Astrocyte of the cerebellum (primary cell): ENCODE data around the gene SLC39A10.
"Not testable (repeated sequence)": the region's sequence is repeated elsewhere in the genome, so short reads cannot be mapped to it uniquely, and the experiment has no call there.

Experiments
- DNase-seq: peaks from one replicate; pipeline ENCODE4 v3.0.0-alpha.2; 2011; ENCODE audit warnings: low read depth
- H3K4me3 ChIP-seq: 2 replicates; pipeline ENCODE4 v1.5.1; 2011; ENCODE audit warnings: mild to moderate bottlenecking, low read depth, low read length, moderate library complexity
- in situ Hi-C: cut with HindIII; loops from 2 replicates; pipeline ENCODE4 v1.10.0; 2017; ENCODE audit warnings: low sequenced_read_pairs
- TF ChIP-seq, protein P1 (sequence below): IDR thresholded peaks from 2 replicates; pipeline ENCODE4 v1.5.1; 2012; ENCODE audit warnings: low read length, low read depth, moderate library complexity, mild to moderate bottlenecking; ENCODE audit errors: missing control alignments

SLC39A10 gene

DNA sequence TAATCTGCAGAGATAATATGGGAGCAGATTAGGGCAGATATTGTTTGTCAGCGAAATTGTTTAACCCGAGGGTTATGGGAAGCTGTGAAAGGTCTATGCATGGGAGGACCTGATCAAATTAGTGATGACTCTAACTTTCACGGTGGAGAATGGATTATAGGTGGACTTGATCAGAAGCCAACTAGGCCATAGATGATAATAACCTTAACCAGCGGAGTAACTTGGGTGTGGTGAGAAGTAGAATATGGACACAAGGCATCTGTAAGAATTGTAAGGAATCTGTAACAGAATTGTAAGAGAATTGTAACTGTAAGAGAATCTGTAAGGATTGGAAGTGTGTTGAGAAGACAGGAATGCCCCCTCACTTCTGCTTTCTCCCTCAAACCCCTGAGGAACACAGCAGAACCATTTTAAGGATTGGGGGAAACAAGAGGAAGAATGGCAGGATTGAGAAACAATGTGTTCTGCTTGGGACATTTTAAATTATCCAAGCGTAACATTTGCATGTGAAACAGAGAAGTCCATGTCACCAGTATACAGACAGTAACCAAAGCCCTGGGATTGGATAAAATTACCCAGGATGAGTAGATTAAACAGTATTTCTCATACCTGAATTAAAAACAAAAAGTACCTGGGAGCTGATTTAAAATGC is 14.9 kb upstream of the SLC39A10 start:
- TF ChIP-seq, protein P1, sequence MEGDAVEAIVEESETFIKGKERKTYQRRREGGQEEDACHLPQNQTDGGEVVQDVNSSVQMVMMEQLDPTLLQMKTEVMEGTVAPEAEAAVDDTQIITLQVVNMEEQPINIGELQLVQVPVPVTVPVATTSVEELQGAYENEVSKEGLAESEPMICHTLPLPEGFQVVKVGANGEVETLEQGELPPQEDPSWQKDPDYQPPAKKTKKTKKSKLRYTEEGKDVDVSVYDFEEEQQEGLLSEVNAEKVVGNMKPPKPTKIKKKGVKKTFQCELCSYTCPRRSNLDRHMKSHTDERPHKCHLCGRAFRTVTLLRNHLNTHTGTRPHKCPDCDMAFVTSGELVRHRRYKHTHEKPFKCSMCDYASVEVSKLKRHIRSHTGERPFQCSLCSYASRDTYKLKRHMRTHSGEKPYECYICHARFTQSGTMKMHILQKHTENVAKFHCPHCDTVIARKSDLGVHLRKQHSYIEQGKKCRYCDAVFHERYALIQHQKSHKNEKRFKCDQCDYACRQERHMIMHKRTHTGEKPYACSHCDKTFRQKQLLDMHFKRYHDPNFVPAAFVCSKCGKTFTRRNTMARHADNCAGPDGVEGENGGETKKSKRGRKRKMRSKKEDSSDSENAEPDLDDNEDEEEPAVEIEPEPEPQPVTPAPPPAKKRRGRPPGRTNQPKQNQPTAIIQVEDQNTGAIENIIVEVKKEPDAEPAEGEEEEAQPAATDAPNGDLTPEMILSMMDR, result no peak
- no peak overlapping the region for H3K4me3 ChIP-seq
- in situ Hi-C loops, result no loop called here

DNA sequence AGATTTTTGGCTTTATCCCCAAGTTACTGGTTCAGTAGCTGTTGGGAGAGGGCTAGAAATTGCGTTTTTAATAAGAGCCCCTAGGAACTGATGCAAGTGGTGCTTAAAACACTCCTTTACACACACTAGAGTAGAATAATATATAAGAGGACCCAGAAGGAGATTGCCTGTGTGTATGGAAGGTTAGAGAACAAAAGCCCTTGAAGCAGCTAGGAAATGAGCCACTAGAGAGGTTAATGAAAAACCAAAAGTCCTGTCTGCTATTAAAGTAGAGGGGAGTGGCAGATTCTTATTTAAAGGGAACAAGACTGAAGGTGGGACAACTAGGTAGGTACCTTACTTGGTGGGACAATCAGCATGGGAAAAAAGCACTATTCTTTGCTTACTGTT is 14.4 kb upstream of the SLC39A10 start:
- in situ Hi-C loops, result no loop called here
- TF ChIP-seq, protein P1, result no peak

More for the DNA sequence above, 14.9 kb upstream of the SLC39A10 start:
- DNase-seq, result no peak

DNA sequence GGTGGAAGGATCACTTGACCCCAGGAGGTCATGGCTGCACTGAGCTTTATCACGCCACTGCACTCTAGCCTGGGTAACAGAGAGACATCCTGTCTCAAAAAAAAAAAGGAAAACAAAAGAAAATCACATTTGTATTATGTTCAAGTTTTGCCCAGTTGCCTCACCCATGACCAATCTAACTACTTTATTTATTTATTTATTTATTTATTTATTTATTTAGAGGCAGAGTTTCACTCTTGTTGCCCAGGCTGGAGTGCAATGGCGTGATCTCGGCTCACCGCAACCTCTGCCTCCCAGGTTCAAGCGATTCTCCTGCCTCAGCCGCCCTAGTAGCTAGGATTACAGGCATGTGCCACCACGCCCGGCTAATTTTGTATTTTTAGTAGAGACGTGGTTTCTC is 12.3 kb upstream of the SLC39A10 start:
- H3K4me3 ChIP-seq, DNase-seq, in situ Hi-C loops: not testable (repeated sequence)

More for the DNA sequence above, 14.4 kb upstream of the SLC39A10 start:
- DNase-seq, result no peak
- no peak overlapping the region for H3K4me3 ChIP-seq

DNA sequence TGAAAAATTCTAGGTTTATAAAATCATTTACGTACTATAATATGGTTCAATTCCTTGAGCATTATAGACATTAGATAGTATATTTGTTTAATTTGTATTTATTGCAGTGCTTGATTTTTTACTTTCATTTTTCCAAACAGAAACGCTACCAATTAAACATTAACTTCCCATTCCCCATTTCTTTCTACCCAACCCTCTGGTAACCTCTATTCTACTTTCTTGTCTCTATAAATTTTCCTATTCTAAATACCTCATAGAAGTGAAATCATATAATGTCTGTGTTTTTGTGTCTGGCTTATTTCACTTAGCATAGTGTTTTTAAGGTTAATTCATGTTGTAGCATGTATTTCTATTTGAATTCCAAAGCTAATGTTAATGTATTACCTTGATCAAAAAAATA is 11.6 kb upstream of the SLC39A10 start:
- no peak overlapping the region for H3K4me3 ChIP-seq
- TF ChIP-seq, protein P1, result no peak
- in situ Hi-C loops, result no loop called here
- DNase-seq, result no peak

DNA sequence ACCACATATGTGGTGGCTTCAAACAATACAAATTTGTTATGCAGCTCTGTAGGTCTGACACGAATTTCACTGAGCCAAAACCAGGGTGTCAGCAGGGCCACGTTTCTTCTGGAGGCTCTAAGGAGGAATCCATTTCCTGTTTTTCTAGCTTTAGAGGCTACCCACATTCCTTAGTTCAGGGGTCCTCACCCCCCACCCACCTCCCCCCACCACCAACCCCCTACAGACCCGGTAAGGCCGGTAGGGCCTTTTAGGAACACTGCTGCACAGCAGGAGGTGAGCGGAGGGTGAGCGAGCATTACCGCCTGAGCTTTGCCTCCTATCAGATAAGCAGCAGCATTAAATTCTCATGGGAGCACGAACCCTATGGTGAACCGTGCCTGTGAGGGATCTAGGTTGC is 10.6 kb upstream of the SLC39A10 start:
- TF ChIP-seq, protein P1, result no peak
- in situ Hi-C loops, result no loop called here
- H3K4me3 ChIP-seq, result no peak overlapping the region
- no peak for DNase-seq

DNA sequence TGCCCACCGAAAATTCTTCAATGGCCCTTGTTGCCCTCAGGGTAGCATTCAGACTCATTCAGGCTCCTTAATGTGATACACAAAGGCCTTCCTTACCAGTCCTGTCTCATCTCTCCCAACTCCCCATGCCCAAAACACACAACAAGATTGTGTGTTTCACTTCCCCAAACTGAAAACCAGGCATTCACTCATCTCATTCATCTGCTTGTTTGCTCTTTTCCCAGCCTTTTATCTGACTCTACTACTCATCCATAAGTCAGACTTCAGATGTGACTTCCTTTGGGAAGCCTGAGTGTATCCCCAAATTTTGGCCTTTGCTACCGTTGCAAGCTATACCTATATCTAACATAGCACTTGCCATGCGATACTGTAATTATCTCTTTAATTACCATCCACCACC is 9.7 kb upstream of the SLC39A10 start:
- H3K4me3 ChIP-seq, result no peak overlapping the region
- in situ Hi-C loops, result no loop called here
- no peak for DNase-seq
- TF ChIP-seq, protein P1, result no peak

DNA sequence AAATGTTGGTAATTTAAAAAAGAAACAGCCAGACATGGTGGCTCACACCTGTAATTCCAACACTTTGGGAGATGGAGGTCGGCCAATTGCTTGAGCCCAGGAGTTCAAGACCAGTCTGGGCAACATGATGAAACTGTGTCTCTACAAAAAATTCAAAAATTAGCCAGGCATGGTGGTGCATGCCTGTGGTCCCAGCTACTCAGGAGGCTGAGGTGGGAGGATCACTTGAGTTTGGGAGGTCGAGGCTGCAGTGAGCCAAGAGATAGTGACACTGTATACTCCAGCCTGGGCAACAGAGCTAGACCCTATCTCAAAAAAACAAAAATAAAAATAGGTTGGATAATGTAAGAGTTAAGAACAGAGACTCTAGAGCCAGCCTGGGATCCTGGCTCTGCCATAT is 8.7 kb upstream of the SLC39A10 start:
- DNase-seq, in situ Hi-C loops, H3K4me3 ChIP-seq: not testable (repeated sequence)

DNA sequence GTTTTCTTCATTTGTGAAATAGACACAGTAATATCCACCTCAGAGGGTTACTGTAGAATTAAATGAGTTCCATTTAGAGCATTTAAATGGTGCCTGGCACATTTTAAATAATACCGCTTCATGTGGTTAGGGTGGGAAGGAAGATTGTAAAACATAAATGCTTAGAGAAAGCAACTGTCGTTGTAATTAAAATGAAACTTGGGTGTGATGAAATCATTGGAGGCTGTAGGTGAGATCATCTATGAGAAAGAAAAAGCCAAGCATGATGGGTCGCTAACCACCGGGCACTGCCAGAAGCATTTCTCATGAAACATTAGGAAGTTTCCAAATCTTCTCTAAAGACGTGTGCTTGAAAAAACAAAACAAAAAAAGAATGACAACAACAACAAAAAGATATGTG is 8.2 kb upstream of the SLC39A10 start:
- H3K4me3 ChIP-seq, result no peak overlapping the region
- in situ Hi-C loops, result no loop called here
- TF ChIP-seq, protein P1, result no peak
- no peak for DNase-seq
